ENCODE measurements around the gene KCNMA1. TPM values are rescaled to one million over a fixed set of nuclear protein-coding genes. Genes with fewer than 3 reads are reported as not detected.

The KCNMA1 gene
- total and polyA plus RNA-seq, 10 of the 15 experiments (the other 5 are each of a cell fraction or from before 2014, with no cell fraction given) = 8.5 to 77.0 (median 21.3) TPM

- ChIA-PET POLR2A (no interaction called here), RAD21 (ENCODE audit: unreplicated experiment) (no interaction called here), SMC1A (ENCODE audit: uncharacterized antibody, unreplicated experiment) (interaction anchor here (1.3 to 1.6 kb wide), 2 partner anchors 20 to 27 kb away, joined by 3 read pairs; no protein-coding TSS in a partner anchor), CTCF (no interaction called here)
- no peaks in the 10 kb centered on the region for H3K36me3 ChIP-seq (ENCODE audit: control insufficient read depth in 2 of 2, insufficient read depth in 2 of 2, low read length in 1 of 2)
- no peak overlapping the region for H3K9ac ChIP-seq (ENCODE audit: control insufficient read depth, insufficient read depth, low read length)
- WGBS (ENCODE audit: insufficient coverage, insufficient replicate concordance, low lambda C conversion rate, missing lambda C conversion rate) = 91% methylated on average over 1 of the region's 1 CpG
- no peaks in the 10 kb centered on the region for H3K4me1 ChIP-seq (ENCODE audit: control insufficient read depth, insufficient read depth, low read length)
- intact Hi-C loops (cut with micrococcal nuclease; ENCODE audit: unreplicated experiment) = no loop called here
- no peaks in the 10 kb centered on the region for H3K27me3 ChIP-seq (replicated peaks in 1 of 2; ENCODE audit: control insufficient read depth in 2 of 2, insufficient read depth in 2 of 2, low read length in 1 of 2)
- no peak for ATAC-seq
- no peak overlapping the region for H3K27ac ChIP-seq (ENCODE audit: control insufficient read depth, insufficient read depth)
- FAIRE-seq = no peak
- H3K9me3 ChIP-seq (replicated peaks; ENCODE audit: control insufficient read depth, insufficient read depth, low read length) = no peaks in the 10 kb centered on the region; the same call in 2 of the 3 replicates
- no peak for DNase-seq (ENCODE audit: low read depth, low spot score)
- BruUV-seq (replicated peaks) = no TSS peak
- in situ Hi-C loops (cut with MboI) = no loop called here
- no peak overlapping the region for H2AFZ ChIP-seq (ENCODE audit: control insufficient read depth, low read depth, low read length)
- H3K79me2 ChIP-seq (ENCODE audit: control insufficient read depth, insufficient read depth, low read length) = no peaks in the 10 kb centered on the region
- no peak overlapping the region for H3K4me3 ChIP-seq
- H3K4me2 ChIP-seq (ENCODE audit: control insufficient read depth, insufficient read depth) = no peak overlapping the region
- H4K20me1 ChIP-seq (ENCODE audit: control insufficient read depth, insufficient read depth) = no peaks in the 10 kb centered on the region
- TF ChIP-seq, protein P1, sequence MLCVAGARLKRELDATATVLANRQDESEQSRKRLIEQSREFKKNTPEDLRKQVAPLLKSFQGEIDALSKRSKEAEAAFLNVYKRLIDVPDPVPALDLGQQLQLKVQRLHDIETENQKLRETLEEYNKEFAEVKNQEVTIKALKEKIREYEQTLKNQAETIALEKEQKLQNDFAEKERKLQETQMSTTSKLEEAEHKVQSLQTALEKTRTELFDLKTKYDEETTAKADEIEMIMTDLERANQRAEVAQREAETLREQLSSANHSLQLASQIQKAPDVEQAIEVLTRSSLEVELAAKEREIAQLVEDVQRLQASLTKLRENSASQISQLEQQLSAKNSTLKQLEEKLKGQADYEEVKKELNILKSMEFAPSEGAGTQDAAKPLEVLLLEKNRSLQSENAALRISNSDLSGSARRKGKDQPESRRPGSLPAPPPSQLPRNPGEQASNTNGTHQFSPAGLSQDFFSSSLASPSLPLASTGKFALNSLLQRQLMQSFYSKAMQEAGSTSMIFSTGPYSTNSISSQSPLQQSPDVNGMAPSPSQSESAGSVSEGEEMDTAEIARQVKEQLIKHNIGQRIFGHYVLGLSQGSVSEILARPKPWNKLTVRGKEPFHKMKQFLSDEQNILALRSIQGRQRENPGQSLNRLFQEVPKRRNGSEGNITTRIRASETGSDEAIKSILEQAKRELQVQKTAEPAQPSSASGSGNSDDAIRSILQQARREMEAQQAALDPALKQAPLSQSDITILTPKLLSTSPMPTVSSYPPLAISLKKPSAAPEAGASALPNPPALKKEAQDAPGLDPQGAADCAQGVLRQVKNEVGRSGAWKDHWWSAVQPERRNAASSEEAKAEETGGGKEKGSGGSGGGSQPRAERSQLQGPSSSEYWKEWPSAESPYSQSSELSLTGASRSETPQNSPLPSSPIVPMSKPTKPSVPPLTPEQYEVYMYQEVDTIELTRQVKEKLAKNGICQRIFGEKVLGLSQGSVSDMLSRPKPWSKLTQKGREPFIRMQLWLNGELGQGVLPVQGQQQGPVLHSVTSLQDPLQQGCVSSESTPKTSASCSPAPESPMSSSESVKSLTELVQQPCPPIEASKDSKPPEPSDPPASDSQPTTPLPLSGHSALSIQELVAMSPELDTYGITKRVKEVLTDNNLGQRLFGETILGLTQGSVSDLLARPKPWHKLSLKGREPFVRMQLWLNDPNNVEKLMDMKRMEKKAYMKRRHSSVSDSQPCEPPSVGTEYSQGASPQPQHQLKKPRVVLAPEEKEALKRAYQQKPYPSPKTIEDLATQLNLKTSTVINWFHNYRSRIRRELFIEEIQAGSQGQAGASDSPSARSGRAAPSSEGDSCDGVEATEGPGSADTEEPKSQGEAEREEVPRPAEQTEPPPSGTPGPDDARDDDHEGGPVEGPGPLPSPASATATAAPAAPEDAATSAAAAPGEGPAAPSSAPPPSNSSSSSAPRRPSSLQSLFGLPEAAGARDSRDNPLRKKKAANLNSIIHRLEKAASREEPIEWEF (IDR thresholded peaks at IDR 0.05; ENCODE audit: insufficient replicate concordance, low read depth, low read length) = no peak
- TF ChIP-seq NFXL1 (IDR thresholded peaks at IDR 0.05; ENCODE audit: borderline replicate concordance) = no peak
- TF ChIP-seq CHD1 (IDR thresholded peaks at IDR 0.05; ENCODE audit: low read depth, low read length) = no peak
- TF ChIP-seq, protein P2, sequence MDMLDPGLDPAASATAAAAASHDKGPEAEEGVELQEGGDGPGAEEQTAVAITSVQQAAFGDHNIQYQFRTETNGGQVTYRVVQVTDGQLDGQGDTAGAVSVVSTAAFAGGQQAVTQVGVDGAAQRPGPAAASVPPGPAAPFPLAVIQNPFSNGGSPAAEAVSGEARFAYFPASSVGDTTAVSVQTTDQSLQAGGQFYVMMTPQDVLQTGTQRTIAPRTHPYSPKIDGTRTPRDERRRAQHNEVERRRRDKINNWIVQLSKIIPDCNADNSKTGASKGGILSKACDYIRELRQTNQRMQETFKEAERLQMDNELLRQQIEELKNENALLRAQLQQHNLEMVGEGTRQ (IDR thresholded peaks at IDR 0.05; ENCODE audit: borderline replicate concordance, low read depth, low read length) = no peak
- TF ChIP-seq BCLAF1 (IDR thresholded peaks at IDR 0.05) = no peak
- TF ChIP-seq NFYA (IDR thresholded peaks at IDR 0.05; ENCODE audit: borderline replicate concordance, low read depth, low read length) = no peak
- TF ChIP-seq ZNF274 (IDR thresholded peaks at IDR 0.05; ENCODE audit: insufficient read depth, insufficient read length) = no peak
- TF ChIP-seq, protein P3, sequence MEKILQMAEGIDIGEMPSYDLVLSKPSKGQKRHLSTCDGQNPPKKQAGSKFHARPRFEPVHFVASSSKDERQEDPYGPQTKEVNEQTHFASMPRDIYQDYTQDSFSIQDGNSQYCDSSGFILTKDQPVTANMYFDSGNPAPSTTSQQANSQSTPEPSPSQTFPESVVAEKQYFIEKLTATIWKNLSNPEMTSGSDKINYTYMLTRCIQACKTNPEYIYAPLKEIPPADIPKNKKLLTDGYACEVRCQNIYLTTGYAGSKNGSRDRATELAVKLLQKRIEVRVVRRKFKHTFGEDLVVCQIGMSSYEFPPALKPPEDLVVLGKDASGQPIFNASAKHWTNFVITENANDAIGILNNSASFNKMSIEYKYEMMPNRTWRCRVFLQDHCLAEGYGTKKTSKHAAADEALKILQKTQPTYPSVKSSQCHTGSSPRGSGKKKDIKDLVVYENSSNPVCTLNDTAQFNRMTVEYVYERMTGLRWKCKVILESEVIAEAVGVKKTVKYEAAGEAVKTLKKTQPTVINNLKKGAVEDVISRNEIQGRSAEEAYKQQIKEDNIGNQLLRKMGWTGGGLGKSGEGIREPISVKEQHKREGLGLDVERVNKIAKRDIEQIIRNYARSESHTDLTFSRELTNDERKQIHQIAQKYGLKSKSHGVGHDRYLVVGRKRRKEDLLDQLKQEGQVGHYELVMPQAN (conservative IDR thresholded peaks at IDR 0.05) = no peak
- no peak for TF ChIP-seq SMARCA5 (IDR thresholded peaks at IDR 0.05)
- TF ChIP-seq POLR2AphosphoS2 (IDR thresholded peaks at IDR 0.05; ENCODE audit: low read depth, low read length) = no peak
- TF ChIP-seq RAD51 (IDR thresholded peaks at IDR 0.05) = no peak
- no peak for TF ChIP-seq MXI1 (IDR thresholded peaks at IDR 0.05; ENCODE audit: low read depth, low read length)
- no peak for TF ChIP-seq MEF2B (IDR thresholded peaks at IDR 0.05; ENCODE audit: partially characterized antibody, poor library complexity, severe bottlenecking)
Measured at GRCh38 chr10:77285529-77286182, 352.0 kb downstream of the KCNMA1 start.
